ENCODE results near the gene HNRNPLL. TPM values are rescaled to one million over a fixed set of nuclear protein-coding genes. Genes with fewer than 3 reads are reported as not detected.

The HNRNPLL gene
- total and polyA plus RNA-seq, 2 of the 13 experiments (the other 11 are each of a cell fraction or from before 2014, with no cell fraction given) = 49.4 to 103 TPM

GRCh38 chr2:38620282-38620977 is 17.7 kb upstream of the HNRNPLL start (continued):
- TF ChIP-seq GPBP1L1 (CRISPR knock-in tag; IDR thresholded peaks at IDR 0.05) = no peak
- TF ChIP-seq KDM1A (CRISPR knock-in tag; IDR thresholded peaks at IDR 0.05) = no peak
- no peak for TF ChIP-seq RAD51 (IDR thresholded peaks at IDR 0.05; ENCODE audit: borderline replicate concordance)
- TF ChIP-seq ZNF687 (CRISPR knock-in tag; IDR thresholded peaks at IDR 0.05) = no peak
- no peak for TF ChIP-seq ZNF616 (CRISPR knock-in tag; IDR thresholded peaks at IDR 0.05; ENCODE audit: low read depth)
- TF ChIP-seq SALL2 (CRISPR knock-in tag; IDR thresholded peaks at IDR 0.05) = no peak
- no peak for TF ChIP-seq ZNF513 (CRISPR knock-in tag; conservative IDR thresholded peaks at IDR 0.05)
- TF ChIP-seq HNF4A (CRISPR knock-in tag; IDR thresholded peaks at IDR 0.05) = peak; percentile 47
- no peak for TF ChIP-seq PCBP2 (optimal IDR thresholded peaks at IDR 0.05; ENCODE audit: low read depth, low read length, poor library complexity, severe bottlenecking)
- no peak for TF ChIP-seq TRAFD1 (CRISPR knock-in tag; IDR thresholded peaks at IDR 0.05; ENCODE audit: borderline replicate concordance)
- TF ChIP-seq XRCC5 (optimal IDR thresholded peaks at IDR 0.05; ENCODE audit: low read length) = no peak
- no peak for TF ChIP-seq GRHL1 (CRISPR knock-in tag; conservative IDR thresholded peaks at IDR 0.05)
- TF ChIP-seq ZNF777 (CRISPR knock-in tag; IDR thresholded peaks at IDR 0.05) = no peak
- 0 out of 2 replicates have a peak, but pooled peaks have one; percentile 37 for TF ChIP-seq FOXK1 (CRISPR knock-in tag; IDR thresholded peaks at IDR 0.05; ENCODE audit: borderline replicate concordance, low read depth)
- no peak for TF ChIP-seq CREB3 (CRISPR knock-in tag; IDR thresholded peaks at IDR 0.05)
- no peak for TF ChIP-seq ZNF839 (CRISPR knock-in tag; IDR thresholded peaks at IDR 0.05; ENCODE audit: borderline replicate concordance)
- no peak for TF ChIP-seq HMG20B (CRISPR knock-in tag; conservative IDR thresholded peaks at IDR 0.05)
